ENCODE results near the gene LRRC57.

Gene LRRC57

GRCh38 chr15:42491539-42492225, 56.9 kb downstream of the LRRC57 start:
- DNase-seq (ENCODE audit: low read depth in 2 of 2) = no peak

DNA sequence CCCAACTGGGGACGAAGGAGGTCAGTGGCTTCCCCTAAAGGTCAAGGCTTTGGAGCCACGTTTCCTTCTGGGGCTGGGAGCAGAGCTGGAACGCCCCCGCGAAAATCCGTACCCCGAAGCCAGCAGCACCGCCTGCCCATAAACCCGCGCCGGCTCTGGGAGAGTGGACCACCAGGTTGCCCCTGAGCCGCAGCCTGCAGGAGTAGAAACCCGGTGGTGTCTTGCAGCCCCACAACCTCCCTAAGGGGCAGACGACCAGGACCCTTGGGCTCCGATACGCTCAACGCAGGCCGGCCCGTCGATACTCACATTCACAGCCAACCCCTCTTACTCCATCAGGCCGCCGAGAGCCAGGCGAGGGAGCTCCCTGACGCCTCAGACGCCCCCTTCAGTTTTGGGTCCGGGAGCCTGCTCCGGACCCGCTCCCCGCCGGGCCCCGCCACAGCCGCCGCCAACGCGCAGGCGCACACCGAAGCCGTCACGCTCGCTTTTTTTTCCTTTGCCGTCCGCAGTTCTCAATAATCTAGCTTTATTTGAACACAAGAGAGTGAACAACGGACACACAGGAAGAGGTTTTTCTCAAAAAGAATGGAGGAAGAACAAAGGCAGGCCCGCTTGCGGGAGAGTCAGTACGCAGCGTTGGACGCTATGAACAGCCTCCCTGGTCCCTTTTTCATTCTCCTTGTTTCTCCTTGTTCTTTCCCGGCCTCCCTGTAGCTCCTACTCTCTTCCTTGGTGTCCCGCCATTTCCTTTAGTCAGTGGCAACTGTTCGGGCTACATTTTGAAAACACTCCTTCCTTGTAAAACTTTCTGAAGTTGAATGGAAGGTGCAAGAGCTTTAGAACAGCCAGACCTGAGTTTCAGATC, 57.7 kb downstream of the LRRC57 start, which contains the start of gene ZNF106:
Gene ZNF106 (minus strand): TSS at position 471 of the 868 bp plus-strand sequence. CDS start 18,852 bp downstream, outside the sequence.
- peak; percentile 74 to 77 for DNase-seq (ENCODE audit: low read depth in 2 of 2)

DNA sequence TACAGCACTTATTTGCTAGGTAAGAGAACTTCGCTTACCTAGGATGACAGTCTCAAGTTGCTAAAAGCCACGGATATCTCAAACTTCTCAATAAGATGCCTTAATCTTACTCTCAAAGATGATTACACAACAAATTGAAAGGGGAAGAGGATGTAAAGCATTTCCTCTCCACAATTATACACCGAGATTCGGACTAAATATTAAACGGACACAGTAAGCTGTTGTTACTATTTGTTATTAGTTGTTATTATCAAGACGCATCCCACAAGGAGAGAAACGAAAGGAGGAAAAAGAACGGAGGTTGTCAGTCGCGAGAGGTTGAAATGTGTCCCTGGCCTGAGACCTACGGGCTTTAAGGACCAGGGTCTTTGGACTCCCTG, 58.3 kb downstream of the LRRC57 start:
- no peak for DNase-seq (ENCODE audit: low read depth in 2 of 2)

All from stimulated activated CD4-positive, alpha-beta T cell treated with anti-CD3 and anti-CD28 coated beads, Interleukin-4, amount 100 ng/mL, for 48 hours (primary cell).